ENCODE measurements around the gene APBA1.

Gene APBA1

GRCh38 chr9:69397384-69398214 is 274.6 kb downstream of the APBA1 start:
- DNase-seq (ENCODE audit: low spot score), result no peak

DNA sequence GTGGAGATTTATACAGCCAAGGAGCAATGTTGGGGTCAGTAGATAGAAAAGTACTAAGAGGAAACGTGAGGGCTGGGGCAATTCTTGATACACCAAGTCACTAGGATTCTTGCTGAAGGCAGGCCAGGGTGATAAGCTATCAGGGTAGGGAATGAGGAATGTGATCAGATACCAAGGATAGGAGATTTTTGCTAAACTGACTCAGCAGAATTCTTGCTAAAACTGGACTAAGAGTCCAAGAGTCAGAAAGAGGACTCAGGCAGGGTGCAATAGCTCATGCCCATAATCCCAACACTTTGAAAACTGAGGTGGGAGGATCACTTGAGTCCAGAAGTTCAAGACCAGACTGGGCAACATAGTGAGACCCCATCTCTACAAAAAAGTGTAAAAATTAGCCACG is 275.4 kb downstream of the APBA1 start:
- no peak for DNase-seq (ENCODE audit: low spot score)

- no peak for DNase-seq (ENCODE audit: low spot score)
Measured at GRCh38 chr9:69395718-69396117, 276.5 kb downstream of the APBA1 start.

GRCh38 chr9:69393425-69393824 is 278.7 kb downstream of the APBA1 start:
- DNase-seq (ENCODE audit: low spot score), result no peak

- no peak for DNase-seq (ENCODE audit: low spot score)
Measured at GRCh38 chr9:69392826-69393225, 279.3 kb downstream of the APBA1 start.

- DNase-seq (ENCODE audit: low spot score), result no peak
Measured at GRCh38 chr9:69391946-69392345, 280.2 kb downstream of the APBA1 start.

DNA sequence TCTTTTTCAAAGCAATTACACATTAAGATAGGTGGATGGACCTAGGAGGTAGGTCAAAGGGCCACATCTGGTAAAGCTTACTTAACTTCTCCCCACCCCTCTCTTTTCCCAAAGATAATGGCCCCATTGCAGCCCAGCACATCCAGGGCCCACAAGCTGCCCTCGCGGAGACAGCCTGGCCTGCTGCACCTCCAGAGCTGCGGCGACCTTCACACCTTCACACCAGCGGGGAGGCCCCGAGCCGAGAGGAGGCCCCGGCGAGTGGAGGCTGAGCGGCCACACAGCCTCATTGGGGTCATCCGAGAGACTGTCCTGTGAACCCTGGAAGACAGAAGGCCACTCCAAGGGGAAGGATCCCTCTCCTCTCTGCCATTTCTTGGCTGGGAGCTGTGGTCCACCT is 280.7 kb downstream of the APBA1 start:
- no peak for DNase-seq (ENCODE audit: low spot score)

DNA sequence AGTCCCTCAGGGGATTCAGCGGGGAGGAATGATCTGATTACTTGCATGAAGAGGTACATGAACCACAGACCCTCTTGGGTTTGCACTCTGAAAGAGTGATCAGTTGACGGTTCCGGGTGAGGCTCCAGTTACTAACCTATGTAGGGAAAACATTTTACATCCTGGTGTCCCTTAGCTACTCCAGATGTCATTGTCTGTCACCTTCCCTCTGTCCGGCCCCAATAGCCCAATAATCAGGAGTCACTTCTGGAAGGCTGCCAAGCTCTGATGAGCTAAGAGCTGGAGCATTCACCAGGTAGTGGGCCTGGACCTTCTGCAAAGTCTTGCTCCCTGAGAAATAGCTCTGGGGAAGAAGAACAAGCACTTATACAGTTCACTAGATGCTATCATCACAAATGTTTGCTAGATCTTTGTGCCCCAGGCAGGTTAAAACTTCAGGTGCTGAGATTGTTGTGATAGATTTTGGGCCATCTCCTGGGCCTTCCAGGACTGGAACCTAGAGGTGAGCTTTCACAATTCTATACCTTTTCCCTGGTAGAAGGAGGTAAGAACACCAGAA is 282.7 kb downstream of the APBA1 start:
- no peak for DNase-seq (ENCODE audit: low spot score)

DNA sequence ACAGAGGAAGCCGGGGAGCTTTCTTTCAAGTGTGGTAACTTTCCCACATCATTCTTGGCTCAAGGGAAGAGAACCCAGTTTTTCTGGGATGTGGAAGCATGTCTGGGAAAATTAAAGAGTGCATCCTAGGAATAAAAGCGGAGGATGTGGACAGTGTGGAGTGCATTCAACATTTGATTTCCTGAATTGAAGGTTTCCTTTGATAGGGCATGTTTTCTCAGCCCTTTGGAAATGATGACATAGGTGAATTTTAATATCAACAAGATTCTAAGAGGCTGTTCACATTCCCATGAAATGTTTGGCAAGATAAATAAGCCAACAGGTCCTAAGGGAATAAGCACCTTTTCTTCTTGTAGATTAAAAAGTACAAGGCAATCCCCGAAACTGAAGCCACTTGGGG is 283.6 kb downstream of the APBA1 start:
- DNase-seq (ENCODE audit: low spot score), result no peak

DNA sequence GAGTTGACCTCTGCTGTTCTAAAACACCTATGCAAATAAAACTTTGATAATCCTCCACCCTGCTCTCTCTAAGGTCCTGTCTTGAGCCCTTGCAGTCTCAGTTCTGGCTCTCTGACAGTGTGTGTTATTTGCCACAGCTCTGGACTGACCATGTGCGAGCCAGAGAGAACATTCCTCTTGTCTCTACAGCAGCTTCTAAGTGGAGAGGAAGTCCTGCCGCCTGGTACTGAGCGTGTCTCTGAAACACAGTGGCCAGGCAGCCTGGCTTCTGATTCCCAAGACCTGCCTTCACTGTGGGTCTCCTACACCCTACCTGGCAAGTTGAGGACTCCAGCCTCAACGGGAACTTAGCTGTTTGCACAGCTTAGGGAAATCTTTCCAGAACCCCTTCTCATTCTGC is 285.5 kb downstream of the APBA1 start:
- no peak for DNase-seq (ENCODE audit: low spot score)

GRCh38 chr9:69385581-69386033 is 286.6 kb downstream of the APBA1 start:
- DNase-seq (ENCODE audit: low spot score), result no peak

GRCh38 chr9:69382135-69382534 is 290.0 kb downstream of the APBA1 start:
- no peak for DNase-seq (ENCODE audit: low spot score)

GRCh38 chr9:69380811-69381210 is 291.4 kb downstream of the APBA1 start:
- DNase-seq (ENCODE audit: low spot score), result no peak

DNA sequence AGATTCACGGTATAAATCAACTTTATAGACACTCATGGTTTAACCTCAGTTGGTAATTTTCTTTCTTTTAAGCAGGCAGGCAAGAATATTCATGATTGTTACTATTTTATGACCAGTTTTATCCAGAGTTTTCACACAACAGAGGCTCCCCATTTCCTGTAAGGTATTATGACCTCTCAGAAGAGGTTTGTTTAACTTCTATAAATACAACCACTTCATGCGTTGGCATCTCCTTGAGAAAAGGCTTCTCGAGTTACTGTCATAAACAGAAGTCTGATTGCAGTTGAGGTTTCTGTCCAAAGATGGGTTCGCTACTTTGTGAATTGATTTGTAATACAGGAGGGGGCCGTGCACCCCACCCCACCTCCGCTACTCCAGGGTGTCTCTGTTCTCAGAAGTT is 291.9 kb downstream of the APBA1 start:
- DNase-seq (ENCODE audit: low spot score), result no peak

DNA sequence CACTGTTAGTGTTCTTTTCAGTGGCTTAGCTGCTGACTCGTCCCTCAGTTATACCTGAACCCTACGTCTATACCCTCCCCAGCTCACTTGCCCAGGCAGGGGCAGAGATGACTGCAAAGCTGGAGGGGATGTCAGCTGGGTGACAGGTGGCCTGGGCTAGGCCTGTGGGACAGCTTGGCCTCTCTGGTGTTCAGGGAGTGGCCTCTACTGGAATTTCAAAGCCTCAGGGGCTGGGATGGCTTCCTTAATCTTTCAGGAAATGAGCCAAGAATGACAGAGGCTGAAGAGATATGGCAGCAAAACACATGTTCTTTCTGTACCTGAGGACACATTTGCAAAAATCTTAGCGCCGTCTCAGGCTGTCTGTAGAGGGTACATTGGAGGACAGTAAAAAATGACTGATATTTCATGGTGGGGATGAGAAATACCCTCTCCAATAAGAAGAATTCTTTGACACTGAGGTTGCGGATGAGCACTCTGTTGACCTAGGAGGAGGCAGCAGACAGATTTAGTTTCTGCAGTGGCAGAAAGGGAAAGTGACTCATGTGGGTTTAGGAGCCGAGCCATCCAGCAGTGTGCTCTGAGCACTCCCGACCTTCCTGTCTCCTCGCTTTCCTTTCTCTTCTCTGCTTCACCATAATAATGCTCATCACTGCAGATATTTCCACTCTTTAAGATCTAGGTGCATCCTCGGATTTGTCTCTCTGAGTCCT is 292.7 kb downstream of the APBA1 start:
- no peak for DNase-seq (ENCODE audit: low spot score)

DNA sequence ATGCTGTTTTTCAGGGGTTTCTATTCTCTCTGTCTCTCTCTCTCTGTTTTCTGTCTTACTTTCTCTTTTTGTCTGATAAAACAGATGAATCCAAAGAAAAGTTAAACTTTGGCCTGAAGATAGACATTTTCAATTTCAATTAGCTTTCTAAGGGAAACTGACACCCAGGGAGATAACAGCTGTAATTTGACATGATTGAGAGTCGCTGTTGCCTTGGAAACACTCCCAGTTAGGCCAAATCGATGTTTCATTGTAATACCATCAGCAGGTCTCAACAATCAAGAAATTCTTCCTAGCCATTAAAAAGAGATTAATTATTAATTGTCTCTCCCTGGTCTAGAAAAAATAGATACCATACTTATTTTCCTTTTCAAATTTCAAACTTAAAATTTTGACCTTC is 294.2 kb downstream of the APBA1 start:
- DNase-seq (ENCODE audit: low spot score), result no peak

Data from activated CD4-positive, alpha-beta T cell treated with anti-CD3 and anti-CD28 coated beads, Interleukin-2, Interleukin-4, amounts not matched to agents 100 ng/mL and 50 ng/mL, durations not matched to agents 16 hours and 8 hours (primary cell).